GM21717 (cell line): ENCODE results near the gene UGT3A2.

Experiments used
- ATAC-seq: cut with Tn5 transposase; IDR thresholded peaks from one replicate; pipeline ENCODE4 v1.9.1; 2021; ENCODE audit warnings: mild to moderate bottlenecking, moderate library complexity; ENCODE audit not compliant: unreplicated experiment

UGT3A2 gene, protein sequence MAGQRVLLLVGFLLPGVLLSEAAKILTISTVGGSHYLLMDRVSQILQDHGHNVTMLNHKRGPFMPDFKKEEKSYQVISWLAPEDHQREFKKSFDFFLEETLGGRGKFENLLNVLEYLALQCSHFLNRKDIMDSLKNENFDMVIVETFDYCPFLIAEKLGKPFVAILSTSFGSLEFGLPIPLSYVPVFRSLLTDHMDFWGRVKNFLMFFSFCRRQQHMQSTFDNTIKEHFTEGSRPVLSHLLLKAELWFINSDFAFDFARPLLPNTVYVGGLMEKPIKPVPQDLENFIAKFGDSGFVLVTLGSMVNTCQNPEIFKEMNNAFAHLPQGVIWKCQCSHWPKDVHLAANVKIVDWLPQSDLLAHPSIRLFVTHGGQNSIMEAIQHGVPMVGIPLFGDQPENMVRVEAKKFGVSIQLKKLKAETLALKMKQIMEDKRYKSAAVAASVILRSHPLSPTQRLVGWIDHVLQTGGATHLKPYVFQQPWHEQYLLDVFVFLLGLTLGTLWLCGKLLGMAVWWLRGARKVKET

DNA sequence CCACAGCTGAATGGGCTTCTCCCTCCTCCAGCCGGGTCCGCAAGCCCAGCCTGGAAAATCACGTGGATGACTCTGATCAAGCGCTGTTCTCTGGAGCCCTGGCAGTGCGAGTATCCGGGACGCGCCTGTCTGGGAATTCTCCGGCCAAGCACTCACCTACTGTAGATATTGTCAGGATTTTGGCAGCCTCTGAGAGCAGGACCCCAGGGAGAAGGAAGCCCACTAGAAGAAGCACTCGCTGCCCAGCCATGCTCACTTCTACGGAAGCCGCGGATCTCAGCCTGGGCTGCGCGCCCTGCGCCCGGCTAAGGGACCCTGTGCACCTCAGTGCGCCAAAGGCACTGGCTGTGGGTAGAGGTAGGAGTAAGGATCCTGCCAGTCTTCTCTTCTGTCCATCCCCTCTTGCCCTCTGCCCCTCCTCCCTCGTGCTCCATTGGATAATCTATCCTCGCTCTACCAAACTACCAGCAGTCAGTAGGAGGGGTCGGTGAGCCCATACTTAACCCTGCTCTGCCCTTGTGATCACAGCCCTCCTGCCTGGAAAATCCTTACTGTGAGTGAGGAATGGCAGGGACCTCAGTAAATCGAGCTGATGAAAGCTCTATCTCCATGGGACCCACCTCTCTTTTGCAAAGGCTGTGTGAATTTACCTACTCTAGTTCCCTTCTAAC is at the start of gene UGT3A2:
Gene UGT3A2, minus strand, starts transcription at position 343 of the 671 bp plus-strand sequence. Its CDS starts 93 bp downstream, at position 250.
- no peak for ATAC-seq

DNA sequence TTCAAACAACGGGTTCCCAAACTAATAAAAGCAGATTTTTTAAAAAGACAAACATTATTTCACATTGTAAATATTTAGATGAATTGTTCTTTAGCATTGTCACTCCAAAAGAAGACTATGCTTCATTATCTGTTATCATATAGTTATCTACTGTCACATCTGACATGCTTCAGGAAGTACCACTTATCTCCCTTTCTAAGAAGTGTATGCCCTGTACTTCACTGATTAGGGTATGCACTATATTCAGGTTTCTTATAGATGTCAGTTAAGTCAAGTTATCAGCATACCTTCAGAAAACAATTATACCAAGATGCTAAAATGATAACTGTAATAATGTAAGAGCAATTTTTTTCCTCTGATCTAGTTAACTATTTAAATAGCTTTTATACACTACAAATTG is 44.6 kb upstream of the UGT3A2 start:
- ATAC-seq, result no peak

- no peak for ATAC-seq
These were observed 42.2 kb upstream of the UGT3A2 start for GRCh38 chr5:36108758-36109460.

DNA sequence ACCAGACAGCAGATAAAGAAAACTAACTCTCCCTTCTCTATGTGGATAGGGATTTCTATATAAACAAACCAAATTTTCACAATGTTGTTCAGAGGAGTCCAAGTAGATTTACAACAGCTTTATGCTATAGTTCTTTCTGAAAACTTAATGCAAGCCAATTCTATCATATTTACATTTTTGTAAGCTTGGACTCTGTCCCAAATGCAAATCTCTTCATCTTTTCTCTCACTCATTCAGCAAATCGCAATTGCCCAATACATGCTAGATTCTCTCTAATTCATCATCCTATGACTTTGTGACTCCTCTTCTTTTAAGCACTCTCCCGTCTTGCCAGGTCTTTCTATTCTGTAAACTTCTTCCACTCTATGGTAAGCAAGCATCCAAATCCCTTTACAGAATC is 39.1 kb upstream of the UGT3A2 start:
- ATAC-seq, result no peak

DNA sequence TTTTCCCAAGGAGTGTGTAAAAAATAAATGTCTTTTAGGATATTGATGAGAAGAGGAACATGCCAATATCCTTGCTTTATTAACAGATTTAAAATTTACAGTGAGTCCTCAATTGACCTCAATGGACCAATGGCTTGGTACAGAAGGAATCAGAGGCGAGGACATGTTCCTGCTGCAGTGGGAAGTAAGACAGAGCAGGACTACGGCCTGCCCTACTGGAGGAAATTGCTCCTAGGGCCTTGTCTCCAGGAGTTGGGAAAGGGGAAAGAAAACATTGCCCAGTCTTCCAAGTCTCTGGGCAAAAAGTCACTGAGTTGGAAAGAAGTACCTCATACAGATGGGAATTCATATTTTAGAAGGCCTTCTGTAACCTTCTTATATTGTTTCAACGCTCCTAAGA is 33.1 kb upstream of the UGT3A2 start:
- ATAC-seq, result no peak

DNA sequence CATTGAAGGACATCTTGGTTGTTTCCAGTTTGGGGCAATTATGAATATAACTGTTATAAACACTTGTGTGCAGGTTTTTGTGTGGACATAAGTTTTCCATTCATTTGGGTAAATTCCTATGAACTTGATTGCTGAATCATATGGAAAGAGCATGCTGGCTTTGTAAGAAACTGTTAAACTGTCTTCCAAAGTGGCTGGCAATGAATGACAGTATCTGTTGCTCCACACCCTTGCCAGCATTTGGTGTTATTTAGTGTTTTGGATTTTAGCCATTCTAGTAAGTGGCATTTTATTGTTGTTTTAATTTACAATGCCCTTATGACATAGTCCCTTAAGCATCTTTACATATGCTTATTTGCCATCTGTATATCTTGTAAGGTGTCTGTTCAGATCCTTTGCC is 29.8 kb upstream of the UGT3A2 start:
- ATAC-seq, result no peak

DNA sequence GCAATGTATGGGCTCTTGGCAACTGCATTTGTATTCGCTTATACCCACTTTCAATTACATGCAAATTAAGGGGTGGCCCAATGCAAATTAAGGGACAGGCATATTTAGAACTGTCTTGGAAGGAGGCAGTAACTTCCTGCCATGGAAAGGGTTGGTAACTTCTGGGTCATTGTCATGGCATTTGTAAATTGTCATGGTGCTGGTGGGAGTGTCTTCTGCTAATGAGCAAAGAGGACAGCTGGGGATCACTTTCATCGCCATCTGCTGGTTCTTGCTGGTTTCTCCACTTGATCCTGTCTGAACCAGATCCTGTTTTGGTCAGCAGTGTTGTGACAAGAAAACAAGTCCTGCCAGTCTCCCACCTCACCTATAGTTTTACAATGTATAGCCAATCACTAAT is 23.3 kb upstream of the UGT3A2 start:
- ATAC-seq, result no peak

- peak; percentile 97 for ATAC-seq
These were observed 12.6 kb upstream of the UGT3A2 start for GRCh38 chr5:36079200-36079781.

DNA sequence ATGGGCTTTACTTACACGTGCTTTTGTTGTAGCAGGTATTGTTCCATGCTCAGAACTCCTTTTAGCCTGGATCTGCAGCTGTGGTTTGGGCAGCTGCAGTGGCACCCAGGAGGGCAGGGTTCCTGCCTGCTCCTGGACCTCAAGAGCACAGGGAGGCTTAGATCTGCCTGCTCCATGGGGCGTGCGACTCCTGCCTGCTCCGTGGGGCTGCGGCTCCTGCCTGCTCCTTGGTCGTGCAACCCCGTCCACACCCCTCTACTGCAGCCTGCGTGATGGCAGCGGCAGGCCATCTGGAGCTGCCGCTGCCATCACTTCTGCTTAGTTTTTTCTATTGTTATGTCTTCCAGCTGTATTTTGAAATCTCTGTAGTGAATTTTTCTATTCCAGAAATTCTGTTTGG is 11.7 kb upstream of the UGT3A2 start:
- ATAC-seq, result no peak

GRCh38 chr5:36073595-36074216 is 7.0 kb upstream of the UGT3A2 start:
- ATAC-seq, result peak; percentile 82

- peak; percentile 77 for ATAC-seq
These were observed 4.2 kb upstream of the UGT3A2 start for GRCh38 chr5:36070687-36071571.

GRCh38 chr5:36068751-36069281 is 2.1 kb upstream of the UGT3A2 start:
- ATAC-seq, result no peak

DNA sequence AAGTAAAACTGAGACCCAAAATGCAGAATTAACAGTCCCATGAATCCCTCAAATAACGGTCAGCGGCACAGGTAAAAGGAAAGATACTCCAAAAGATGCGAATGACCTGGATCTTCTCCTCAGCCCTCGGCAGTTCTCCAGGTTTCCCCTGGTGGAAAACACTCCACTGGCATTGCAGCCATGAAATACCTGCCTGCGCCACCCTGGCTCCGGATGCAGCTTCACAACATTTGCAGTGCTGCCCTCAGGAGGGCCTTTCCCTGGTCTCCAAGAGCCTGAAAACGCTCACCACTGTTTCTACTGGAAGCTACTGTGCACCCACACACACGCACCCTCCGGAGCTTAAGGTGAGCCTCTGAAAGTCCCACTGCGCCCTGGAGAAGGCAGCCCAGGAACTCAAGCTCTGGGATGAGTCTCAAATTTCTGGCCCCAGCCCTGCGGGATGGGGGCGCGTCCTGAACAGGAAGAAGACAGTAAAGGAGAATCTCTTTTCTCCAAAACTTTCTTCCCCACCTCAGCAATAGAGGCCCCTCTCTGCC is 612 bp downstream of the UGT3A2 start:
- ATAC-seq, result no peak

DNA sequence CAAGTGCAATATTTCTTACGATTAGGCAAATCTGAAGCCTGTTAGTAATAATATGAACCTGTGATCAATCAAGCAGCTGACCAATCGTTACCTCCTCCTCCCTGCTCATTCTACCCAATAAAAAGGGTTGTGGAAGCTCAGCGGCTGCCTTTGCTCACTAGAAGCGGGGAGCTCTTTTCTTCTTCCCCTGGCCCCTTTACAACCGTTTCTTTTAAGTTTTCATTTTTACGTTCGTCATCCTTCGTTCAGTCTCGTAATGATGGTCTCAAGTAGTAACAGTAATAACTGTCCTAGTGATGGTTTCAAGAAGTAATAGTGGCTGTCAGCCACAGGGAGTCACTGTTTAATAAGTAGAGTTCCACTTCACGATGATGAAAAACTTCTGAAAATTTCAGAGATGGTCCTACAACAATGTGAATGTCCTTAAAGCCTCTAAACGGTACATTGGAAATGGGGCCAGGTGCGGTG is 6.2 kb downstream of the UGT3A2 start:
- ATAC-seq, result no peak

- ATAC-seq, result no peak
These were observed 6.9 kb downstream of the UGT3A2 start for GRCh38 chr5:36059571-36060419.

- no peak for ATAC-seq
These were observed 7.9 kb downstream of the UGT3A2 start for GRCh38 chr5:36058776-36059175.

- no peak for ATAC-seq
These were observed 9.3 kb downstream of the UGT3A2 start for GRCh38 chr5:36057386-36057785.

DNA sequence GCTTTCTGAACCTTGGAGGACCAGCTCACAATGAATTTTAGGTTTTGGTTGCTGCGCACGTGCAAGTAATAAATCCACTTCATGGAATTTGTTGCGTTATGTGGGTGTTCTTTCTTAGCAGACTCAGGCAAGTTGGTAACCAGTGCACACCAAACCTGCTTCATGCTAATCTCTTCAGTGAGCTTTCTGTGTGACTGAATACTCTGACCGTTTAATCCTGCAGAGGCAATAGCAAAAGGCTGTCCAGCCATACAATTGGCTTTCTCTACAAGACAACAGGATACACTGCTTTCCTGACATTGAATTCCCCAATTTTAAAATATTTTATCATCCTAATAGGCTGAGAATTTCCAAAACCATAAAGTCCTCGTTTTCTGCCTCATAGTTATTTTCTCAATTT is 10.3 kb downstream of the UGT3A2 start:
- ATAC-seq, result no peak
